Mesendoderm (in vitro differentiated cells): ENCODE results near the gene SLC22A4.
A peak's percentile ranks its signal among the peaks of the same experiment; 100 is the strongest.

Experiments used
- DNase-seq: peaks from one replicate; pipeline ENCODE4 v3.0.0; 2013
- H2AK5ac ChIP-seq: 2 replicates; pipeline ENCODE4 v1.6.1; 2013; ENCODE audit warnings: low read length, inconsistent platforms
- H2BK120ac ChIP-seq: 2 replicates; pipeline ENCODE4 v1.6.1; 2013; ENCODE audit warnings: low read depth, mild to moderate bottlenecking, low read length, moderate library complexity, mixed read lengths
- H2BK15ac ChIP-seq: replicated peaks from 2 replicates; pipeline ENCODE4 v1.6.1; 2013; ENCODE audit warnings: low read depth, mild to moderate bottlenecking, moderate library complexity
- H2BK5ac ChIP-seq: 2 replicates; pipeline ENCODE4 v1.6.1; 2013; ENCODE audit warnings: low read length, inconsistent platforms
- H3K18ac ChIP-seq: 2 replicates; pipeline ENCODE4 v1.6.1; 2013; ENCODE audit warnings: mild to moderate bottlenecking, low read length, mixed read lengths
- H3K23ac ChIP-seq: one replicate; pipeline ENCODE4 v1.6.1; 2013; ENCODE audit warnings: low read length
- H3K27ac ChIP-seq: 2 replicates; pipeline ENCODE4 v1.5.1; 2013; ENCODE audit warnings: low read depth, mild to moderate bottlenecking, inconsistent platforms, low read length, moderate library complexity
- H3K27me3 ChIP-seq: 2 replicates; pipeline ENCODE4 v1.6.1; 2013; ENCODE audit warnings: low read length, control low read depth, mild to moderate bottlenecking, inconsistent platforms; ENCODE audit not compliant: insufficient read depth, poor library complexity
- H3K36me3 ChIP-seq: 2 replicates; pipeline ENCODE4 v1.6.1; 2013; ENCODE audit warnings: low read length, inconsistent platforms; ENCODE audit not compliant: control insufficient read depth, insufficient read depth
- H3K4ac ChIP-seq: one replicate; pipeline ENCODE4 v1.6.1; 2013; ENCODE audit warnings: low read depth, mild to moderate bottlenecking, low read length, moderate library complexity
- H3K4me1 ChIP-seq: 2 replicates; pipeline ENCODE4 v1.6.1; 2013; ENCODE audit warnings: low read depth, low read length, inconsistent platforms; ENCODE audit not compliant: control insufficient read depth
- H3K4me2 ChIP-seq: 2 replicates; pipeline ENCODE4 v1.6.1; 2013; ENCODE audit warnings: low read length
- H3K4me3 ChIP-seq: 2 replicates; pipeline ENCODE4 v1.5.1; 2013; ENCODE audit warnings: mild to moderate bottlenecking, low read length
- H3K56ac ChIP-seq: one replicate; pipeline ENCODE4 v1.6.1; 2013; ENCODE audit warnings: low read length
- H3K79me1 ChIP-seq: 2 replicates; pipeline ENCODE4 v1.6.1; 2013; ENCODE audit warnings: low read length, inconsistent platforms
- H3K79me2 ChIP-seq: 2 replicates; pipeline ENCODE4 v1.6.1; 2013; ENCODE audit warnings: mild to moderate bottlenecking, low read length; ENCODE audit not compliant: control insufficient read depth, insufficient read depth
- H3K9ac ChIP-seq: 2 replicates; pipeline ENCODE4 v1.6.1; 2013; ENCODE audit warnings: low read length, inconsistent platforms
- H4K5ac ChIP-seq: one replicate; pipeline ENCODE4 v1.6.1; 2013; ENCODE audit warnings: low read length
- H4K8ac ChIP-seq: one replicate; pipeline ENCODE4 v1.6.1; 2013; ENCODE audit warnings: low read depth, mild to moderate bottlenecking, control low read depth, low read length, moderate library complexity
- WGBS: extraction: QIAGEN DNeasy Blood & Tissue Kit; methylation state at CpG from one replicate; pipeline ENCODE4 v1.1.7; 2013; ENCODE audit warnings: low lambda C conversion rate, missing lambda C conversion rate; ENCODE audit not compliant: insufficient coverage; ENCODE audit errors: extremely low coverage; 5-methylcytosine and 5-hydroxymethylcytosine counted together

SLC22A4 gene

DNA sequence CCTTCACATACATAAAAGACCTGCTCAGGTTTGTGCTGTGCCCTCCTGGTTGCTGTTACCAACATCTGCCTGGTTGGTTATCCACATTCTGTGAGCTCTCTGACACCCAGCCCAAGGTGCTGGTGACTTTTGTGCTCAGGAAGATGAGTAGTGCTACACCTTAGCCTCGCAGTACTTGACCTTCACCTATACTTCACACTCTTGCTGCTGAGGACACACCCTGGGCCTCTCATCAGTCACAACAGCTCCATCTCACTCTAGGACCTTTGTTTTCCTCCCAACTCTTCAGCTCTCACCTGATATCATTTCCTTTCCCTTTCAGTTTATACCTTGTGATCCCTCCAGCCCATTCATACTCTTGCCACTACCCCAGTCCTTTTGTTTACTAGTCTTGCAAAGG, 64.6 kb downstream of the SLC22A4 start:
- Histone ChIP-seq H3K27me3 (no peaks in the 10 kb centered on the region), H3K4me3 (no peak overlapping the region), H3K18ac (no peak overlapping the region), H2BK15ac (no peak overlapping the region), H3K4ac (no peak overlapping the region), H3K27ac (no peak overlapping the region), H2BK5ac (no peak overlapping the region), H4K5ac (no peak overlapping the region), H2AK5ac (no peak overlapping the region), H3K9ac (no peak overlapping the region), H3K56ac (no peak overlapping the region), H3K4me1 (no peaks in the 10 kb centered on the region), H4K8ac (no peak overlapping the region), H3K79me2 (no peaks in the 10 kb centered on the region), H3K36me3 (no peaks in the 10 kb centered on the region), H3K4me2 (no peak overlapping the region), H3K79me1 (no peaks in the 10 kb centered on the region), H2BK120ac (no peak overlapping the region), H3K23ac (no peak overlapping the region)
- DNase-seq, result no peak
- WGBS, result no CpG with 5 or more reads among the region's 1 CpG

- no peak overlapping the region for H3K4me2 ChIP-seq
- no peak overlapping the region for H3K18ac ChIP-seq
- no peak overlapping the region for H4K8ac ChIP-seq
- no peaks in the 10 kb centered on the region for H3K36me3 ChIP-seq
- H3K56ac ChIP-seq, result no peak overlapping the region
- H2AK5ac ChIP-seq, result no peak overlapping the region
- H2BK15ac ChIP-seq, result no peak overlapping the region
- WGBS, result no CpG with 5 or more reads among the region's 2 CpGs
- H3K79me2 ChIP-seq, result no peaks in the 10 kb centered on the region
- no peak for DNase-seq
- no peak overlapping the region for H3K9ac ChIP-seq
- H3K27ac ChIP-seq, result no peak overlapping the region
- H3K4me1 ChIP-seq, result no peaks in the 10 kb centered on the region
- no peak overlapping the region for H3K4ac ChIP-seq
- H3K79me1 ChIP-seq, result no peaks in the 10 kb centered on the region
- H4K5ac ChIP-seq, result no peak overlapping the region
- H3K4me3 ChIP-seq, result no peak overlapping the region
- H3K23ac ChIP-seq, result no peak overlapping the region
- no peak overlapping the region for H2BK5ac ChIP-seq
- no peaks in the 10 kb centered on the region for H3K27me3 ChIP-seq
- no peak overlapping the region for H2BK120ac ChIP-seq
These were observed 67.9 kb downstream of the SLC22A4 start for GRCh38 chr5:132362086-132362485.

DNA sequence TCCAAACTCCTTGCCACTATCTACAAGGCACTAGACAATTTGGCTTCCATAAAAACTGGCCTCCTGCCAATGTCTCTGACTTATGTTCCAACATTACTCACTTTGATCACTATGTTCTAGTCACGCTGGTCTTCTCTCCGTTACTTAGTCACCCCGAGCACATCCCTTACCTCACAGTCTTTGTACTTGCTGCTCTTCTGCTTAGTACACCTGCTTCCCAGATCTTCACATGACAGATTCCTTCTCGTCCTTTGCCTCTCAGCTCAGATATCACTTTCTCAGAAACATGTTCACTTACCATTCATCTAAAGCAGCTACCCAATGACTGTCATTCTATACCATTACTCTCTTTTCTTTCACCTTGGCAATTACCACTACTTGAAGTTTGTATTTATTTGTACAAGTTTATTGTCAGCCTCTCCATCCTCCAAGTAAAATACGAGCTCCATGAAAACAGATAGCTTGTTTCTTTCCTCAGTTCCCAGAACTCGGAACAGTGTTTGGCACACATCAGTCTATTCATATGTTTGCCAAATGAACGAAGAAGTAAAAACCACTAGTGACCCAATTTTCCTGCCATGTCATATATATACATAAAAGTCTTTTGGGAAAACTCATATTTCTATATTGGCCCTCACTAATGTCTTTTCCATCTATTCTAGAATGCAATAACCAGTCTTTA, 69.4 kb downstream of the SLC22A4 start:
- H3K36me3 ChIP-seq, result no peaks in the 10 kb centered on the region
- H3K18ac ChIP-seq, result no peak overlapping the region
- no peak overlapping the region for H3K9ac ChIP-seq
- no peak overlapping the region for H2BK120ac ChIP-seq
- H3K23ac ChIP-seq, result no peak overlapping the region
- H3K4me2 ChIP-seq, result no peak overlapping the region
- H3K27ac ChIP-seq, result no peak overlapping the region
- H3K79me1 ChIP-seq, result no peaks in the 10 kb centered on the region
- H3K27me3 ChIP-seq, result no peaks in the 10 kb centered on the region
- no peaks in the 10 kb centered on the region for H3K79me2 ChIP-seq
- no peak for DNase-seq
- H2BK5ac ChIP-seq, result no peak overlapping the region
- H2BK15ac ChIP-seq, result no peak overlapping the region
- no peak overlapping the region for H2AK5ac ChIP-seq
- no peak overlapping the region for H3K4ac ChIP-seq
- no peak overlapping the region for H3K56ac ChIP-seq
- H3K4me1 ChIP-seq, result no peaks in the 10 kb centered on the region
- no peak overlapping the region for H3K4me3 ChIP-seq
- no CpG with 5 or more reads among the region's 7 CpGs for WGBS
- H4K8ac ChIP-seq, result no peak overlapping the region
- H4K5ac ChIP-seq, result no peak overlapping the region

DNA sequence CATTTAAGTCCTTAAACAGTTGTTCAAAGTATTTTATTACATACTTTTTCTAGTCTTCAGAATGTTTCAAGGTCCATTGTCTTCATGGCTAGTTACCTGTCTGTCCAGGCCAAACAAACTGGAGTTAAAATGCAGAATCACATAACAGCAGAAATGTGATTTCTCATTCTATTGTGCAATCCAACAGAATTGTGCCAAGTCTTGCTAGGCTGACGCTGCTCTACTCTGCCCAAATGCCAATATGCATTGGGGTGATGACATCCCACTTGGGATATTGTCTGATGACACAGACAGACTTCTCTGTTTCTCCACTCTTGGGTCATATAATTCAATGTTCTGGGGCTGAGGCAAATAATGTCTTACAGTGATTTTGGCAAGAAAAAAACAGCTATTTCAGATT, 70.1 kb downstream of the SLC22A4 start:
- DNase-seq, result no peak
- H3K79me2 ChIP-seq, result no peaks in the 10 kb centered on the region
- no peak overlapping the region for H4K5ac ChIP-seq
- no peaks in the 10 kb centered on the region for H3K79me1 ChIP-seq
- no peak overlapping the region for H3K23ac ChIP-seq
- H4K8ac ChIP-seq, result no peak overlapping the region
- H3K4me3 ChIP-seq, result no peak overlapping the region
- H2BK15ac ChIP-seq, result no peak overlapping the region
- H3K4me1 ChIP-seq, result no peaks in the 10 kb centered on the region
- no CpG with 5 or more reads among the region's 1 CpG for WGBS
- no peaks in the 10 kb centered on the region for H3K27me3 ChIP-seq
- H3K4ac ChIP-seq, result no peak overlapping the region
- H3K9ac ChIP-seq, result no peak overlapping the region
- H2BK5ac ChIP-seq, result no peak overlapping the region
- H2BK120ac ChIP-seq, result no peak overlapping the region
- no peaks in the 10 kb centered on the region for H3K36me3 ChIP-seq
- no peak overlapping the region for H3K56ac ChIP-seq
- H2AK5ac ChIP-seq, result no peak overlapping the region
- H3K4me2 ChIP-seq, result no peak overlapping the region
- H3K27ac ChIP-seq, result no peak overlapping the region
- no peak overlapping the region for H3K18ac ChIP-seq

DNA sequence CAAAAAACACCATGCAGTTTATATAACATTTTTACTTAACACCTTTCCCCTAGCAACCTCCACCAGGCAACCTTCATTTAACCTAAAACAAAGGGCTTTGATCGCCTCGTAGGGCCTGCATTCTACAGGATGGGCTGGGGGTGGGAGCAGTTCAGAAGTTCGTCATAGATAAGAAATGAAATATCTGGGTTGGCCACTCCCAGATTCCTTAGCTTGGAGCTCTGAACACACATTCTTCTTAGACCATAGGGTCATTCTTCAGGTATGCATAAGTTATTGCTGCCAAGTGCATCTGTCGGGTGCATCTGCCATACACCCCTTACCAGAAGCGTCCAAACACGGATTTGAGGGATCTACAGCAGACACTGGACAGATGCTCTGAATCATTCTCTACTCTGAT, 71.0 kb downstream of the SLC22A4 start:
- no peak overlapping the region for H3K23ac ChIP-seq
- H3K56ac ChIP-seq, result no peak overlapping the region
- H3K36me3 ChIP-seq, result no peaks in the 10 kb centered on the region
- no peak overlapping the region for H3K4me3 ChIP-seq
- H2BK120ac ChIP-seq, result no peak overlapping the region
- no peaks in the 10 kb centered on the region for H3K79me2 ChIP-seq
- no peak overlapping the region for H4K8ac ChIP-seq
- WGBS, result no CpG with 5 or more reads among the region's 6 CpGs
- H2BK15ac ChIP-seq, result no peak overlapping the region
- H2AK5ac ChIP-seq, result no peak overlapping the region
- H3K79me1 ChIP-seq, result no peaks in the 10 kb centered on the region
- no peaks in the 10 kb centered on the region for H3K27me3 ChIP-seq
- H3K4ac ChIP-seq, result no peak overlapping the region
- peak; percentile 37 for DNase-seq
- no peak overlapping the region for H3K4me2 ChIP-seq
- no peak overlapping the region for H3K9ac ChIP-seq
- H3K18ac ChIP-seq, result no peak overlapping the region
- H2BK5ac ChIP-seq, result no peak overlapping the region
- no peaks in the 10 kb centered on the region for H3K4me1 ChIP-seq
- H3K27ac ChIP-seq, result no peak overlapping the region
- H4K5ac ChIP-seq, result no peak overlapping the region

- H3K23ac ChIP-seq, result no peak overlapping the region
- no peak overlapping the region for H3K56ac ChIP-seq
- H3K27ac ChIP-seq, result no peak overlapping the region
- no peak overlapping the region for H2BK5ac ChIP-seq
- no peak overlapping the region for H3K4ac ChIP-seq
- H3K4me3 ChIP-seq, result no peak overlapping the region
- no peak overlapping the region for H3K18ac ChIP-seq
- H3K27me3 ChIP-seq, result no peaks in the 10 kb centered on the region
- DNase-seq, result no peak
- H4K8ac ChIP-seq, result no peak overlapping the region
- no peak overlapping the region for H3K4me2 ChIP-seq
- H3K4me1 ChIP-seq, result no peaks in the 10 kb centered on the region
- no peaks in the 10 kb centered on the region for H3K36me3 ChIP-seq
- WGBS, result no CpG with 5 or more reads among the region's 4 CpGs
- H2BK15ac ChIP-seq, result no peak overlapping the region
- H4K5ac ChIP-seq, result no peak overlapping the region
- no peak overlapping the region for H2BK120ac ChIP-seq
- H3K9ac ChIP-seq, result no peak overlapping the region
- no peaks in the 10 kb centered on the region for H3K79me1 ChIP-seq
- no peak overlapping the region for H2AK5ac ChIP-seq
- H3K79me2 ChIP-seq, result no peaks in the 10 kb centered on the region
These were observed 74.0 kb downstream of the SLC22A4 start for GRCh38 chr5:132368186-132368585.
